ENCODE results near the gene CAV2. TPM values are rescaled to one million over a fixed set of nuclear protein-coding genes. Genes with fewer than 3 reads are reported as not detected.

CAV2 gene
- total RNA-seq, 1 donor from 2014 or later: 64.4 TPM

GRCh38 chr7:116546916-116547315 is 47.4 kb downstream of the CAV2 start:
- DNase-seq (ENCODE audit: low spot score): no peak

- DNase-seq (ENCODE audit: low spot score): no peak
These were observed 47.8 kb downstream of the CAV2 start for GRCh38 chr7:116547347-116547746.

GRCh38 chr7:116548506-116548905 is 49.0 kb downstream of the CAV2 start:
- no peak for DNase-seq (ENCODE audit: low spot score)

DNA sequence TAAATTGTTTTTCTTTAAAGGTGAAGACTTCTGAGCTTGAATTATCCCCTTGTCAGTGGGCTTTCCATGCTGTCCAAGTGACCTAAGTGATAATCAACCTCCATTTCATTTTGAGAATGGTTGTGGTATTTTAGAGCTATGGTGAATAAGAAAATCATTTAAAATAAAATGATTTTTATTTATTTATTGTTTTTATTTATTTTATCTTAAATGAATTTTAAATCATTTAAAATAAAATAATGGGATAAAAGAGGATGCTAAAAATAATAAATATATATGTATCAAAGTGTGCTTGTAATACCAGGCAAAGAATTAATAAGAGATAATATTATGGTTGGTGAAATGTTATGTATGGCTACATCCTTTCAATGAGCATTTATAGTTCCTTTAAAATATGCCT is 49.8 kb downstream of the CAV2 start:
- no peak for DNase-seq (ENCODE audit: low spot score)

- no peak for DNase-seq (ENCODE audit: low spot score)
These were observed 52.2 kb downstream of the CAV2 start for GRCh38 chr7:116551692-116552091.

GRCh38 chr7:116552602-116553001 is 53.1 kb downstream of the CAV2 start:
- no peak for DNase-seq (ENCODE audit: low spot score)

DNA sequence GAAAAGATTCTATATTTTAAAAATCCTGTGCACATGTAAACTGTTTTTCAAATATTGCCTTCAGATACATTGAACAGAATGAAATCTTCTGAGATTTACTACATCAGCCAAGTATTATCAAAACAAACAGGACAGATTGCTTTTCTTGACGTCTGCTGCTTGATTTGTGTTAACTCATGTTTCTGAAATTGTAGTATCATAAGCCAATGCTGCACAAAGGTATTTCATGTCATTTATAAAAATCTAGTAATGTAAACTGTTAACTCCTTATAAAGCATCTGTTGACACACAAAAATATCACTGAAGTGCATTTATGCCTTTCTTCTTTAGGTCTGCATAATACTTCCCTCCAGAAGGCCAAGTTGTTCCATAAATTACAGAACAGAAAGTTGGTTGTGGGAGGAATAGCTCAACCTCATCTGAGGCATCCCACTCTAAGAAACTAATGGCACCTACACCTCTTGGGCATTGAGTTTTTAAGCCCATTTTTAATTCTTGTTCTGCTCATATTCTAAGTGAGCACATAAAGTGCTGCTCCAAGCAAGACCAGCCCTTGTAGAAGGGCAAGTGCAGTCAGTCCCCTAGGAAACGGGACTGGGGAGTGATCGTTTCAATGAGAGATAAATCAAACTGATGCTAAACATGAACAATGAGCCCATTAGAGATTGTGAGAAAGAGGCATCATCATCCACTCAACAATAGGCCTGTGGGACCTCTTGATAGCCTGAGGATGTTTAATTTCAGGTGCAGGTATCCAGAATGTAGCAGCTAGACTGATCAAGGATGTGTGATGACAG is 53.8 kb downstream of the CAV2 start:
- DNase-seq (ENCODE audit: low spot score): no peak

DNA sequence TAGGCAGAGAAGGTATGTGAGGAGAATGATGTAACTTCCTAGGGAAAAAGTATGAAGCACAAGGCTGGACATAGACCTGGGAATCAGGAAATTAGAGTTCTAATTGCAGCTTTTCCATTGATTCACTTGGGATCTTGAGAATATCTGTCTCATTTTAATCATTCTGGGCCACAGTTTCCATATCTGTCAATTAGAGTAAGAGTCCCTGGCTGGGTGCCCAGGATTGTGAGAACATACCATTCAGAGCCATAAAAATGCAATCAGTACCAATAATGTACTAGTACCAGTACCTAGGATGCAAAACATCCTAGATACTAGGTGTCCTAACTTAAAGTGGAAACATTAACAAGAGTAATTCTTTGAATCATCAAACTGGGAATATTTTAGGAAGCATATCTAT is 54.9 kb downstream of the CAV2 start:
- no peak for DNase-seq (ENCODE audit: low spot score)

- DNase-seq (ENCODE audit: low spot score): no peak
These were observed 55.4 kb downstream of the CAV2 start for GRCh38 chr7:116554911-116555310.

- no peak for DNase-seq (ENCODE audit: low spot score)
These were observed 57.6 kb downstream of the CAV2 start for GRCh38 chr7:116557066-116557585.

DNA sequence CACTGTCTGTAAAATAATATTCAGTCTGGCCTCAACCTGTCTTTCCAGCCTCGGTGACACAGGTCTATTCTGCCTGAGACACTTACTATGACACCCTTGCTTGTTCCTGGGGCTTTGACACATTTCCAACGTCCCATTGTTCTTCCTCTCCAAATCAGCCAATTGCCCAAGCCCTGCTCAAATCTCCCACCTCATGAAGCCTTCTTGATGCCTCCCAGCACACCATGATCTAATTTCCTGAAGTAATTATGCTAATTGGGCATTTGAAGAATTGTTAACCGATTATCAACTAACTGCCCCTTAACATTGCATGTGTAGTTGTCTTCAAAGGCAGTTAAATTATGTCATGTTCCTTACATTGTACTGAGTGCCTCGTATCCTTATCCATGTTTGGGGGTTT is 58.4 kb downstream of the CAV2 start:
- no peak for DNase-seq (ENCODE audit: low spot score)

Other genes with a start within 250 kb of the CAV2 start
- gene CAV1, start 25.3 kb downstream of the CAV2 start, total RNA-seq: 127 TPM
- gene MET, start 172.5 kb downstream of the CAV2 start, total RNA-seq: 54.1 TPM